ENCODE data around the gene GSN.

Gene GSN

DNA sequence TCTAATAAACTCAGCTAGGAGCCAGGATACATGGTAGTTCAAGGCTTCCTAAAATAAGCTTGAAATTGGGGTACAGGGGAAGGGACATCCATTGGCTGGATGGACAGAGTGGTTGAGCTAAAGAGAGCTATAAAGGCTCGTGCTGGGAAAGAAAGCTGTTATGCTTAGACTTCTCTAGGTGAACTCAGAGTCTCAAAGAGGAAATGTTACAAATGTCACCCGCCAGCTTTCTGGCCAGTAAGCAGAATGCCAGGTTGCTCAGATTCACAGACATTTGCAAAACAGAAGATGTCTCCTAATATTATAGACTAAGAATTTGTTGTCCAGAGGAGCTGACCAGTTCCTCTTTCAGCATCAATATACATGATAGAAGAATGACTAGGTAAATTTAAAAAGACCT lies 71.5 kb downstream of the GSN start:
- Histone ChIP-seq H3K4me3 (ENCODE audit: low read depth in 1 of 2, low read length in 1 of 2) (no peak overlapping the region), H3K9me3 (no peaks in the 10 kb centered on the region), H3K27me3 (no peaks in the 10 kb centered on the region), H3K27ac (peak overlapping the region; percentile 64), H3K4me1 (ENCODE audit: control insufficient read depth in 1 of 2, insufficient read depth in 1 of 2, low read depth in 1 of 2, low read length in 1 of 2) (peaks cover 0 to 8% of the 10 kb centered on the region in 2 experiments), H3K36me3 (peaks cover 58% of the 10 kb centered on the region)
- TF ChIP-seq, protein P1, sequence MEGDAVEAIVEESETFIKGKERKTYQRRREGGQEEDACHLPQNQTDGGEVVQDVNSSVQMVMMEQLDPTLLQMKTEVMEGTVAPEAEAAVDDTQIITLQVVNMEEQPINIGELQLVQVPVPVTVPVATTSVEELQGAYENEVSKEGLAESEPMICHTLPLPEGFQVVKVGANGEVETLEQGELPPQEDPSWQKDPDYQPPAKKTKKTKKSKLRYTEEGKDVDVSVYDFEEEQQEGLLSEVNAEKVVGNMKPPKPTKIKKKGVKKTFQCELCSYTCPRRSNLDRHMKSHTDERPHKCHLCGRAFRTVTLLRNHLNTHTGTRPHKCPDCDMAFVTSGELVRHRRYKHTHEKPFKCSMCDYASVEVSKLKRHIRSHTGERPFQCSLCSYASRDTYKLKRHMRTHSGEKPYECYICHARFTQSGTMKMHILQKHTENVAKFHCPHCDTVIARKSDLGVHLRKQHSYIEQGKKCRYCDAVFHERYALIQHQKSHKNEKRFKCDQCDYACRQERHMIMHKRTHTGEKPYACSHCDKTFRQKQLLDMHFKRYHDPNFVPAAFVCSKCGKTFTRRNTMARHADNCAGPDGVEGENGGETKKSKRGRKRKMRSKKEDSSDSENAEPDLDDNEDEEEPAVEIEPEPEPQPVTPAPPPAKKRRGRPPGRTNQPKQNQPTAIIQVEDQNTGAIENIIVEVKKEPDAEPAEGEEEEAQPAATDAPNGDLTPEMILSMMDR (IDR thresholded peaks at IDR 0.05), result no peak

DNA sequence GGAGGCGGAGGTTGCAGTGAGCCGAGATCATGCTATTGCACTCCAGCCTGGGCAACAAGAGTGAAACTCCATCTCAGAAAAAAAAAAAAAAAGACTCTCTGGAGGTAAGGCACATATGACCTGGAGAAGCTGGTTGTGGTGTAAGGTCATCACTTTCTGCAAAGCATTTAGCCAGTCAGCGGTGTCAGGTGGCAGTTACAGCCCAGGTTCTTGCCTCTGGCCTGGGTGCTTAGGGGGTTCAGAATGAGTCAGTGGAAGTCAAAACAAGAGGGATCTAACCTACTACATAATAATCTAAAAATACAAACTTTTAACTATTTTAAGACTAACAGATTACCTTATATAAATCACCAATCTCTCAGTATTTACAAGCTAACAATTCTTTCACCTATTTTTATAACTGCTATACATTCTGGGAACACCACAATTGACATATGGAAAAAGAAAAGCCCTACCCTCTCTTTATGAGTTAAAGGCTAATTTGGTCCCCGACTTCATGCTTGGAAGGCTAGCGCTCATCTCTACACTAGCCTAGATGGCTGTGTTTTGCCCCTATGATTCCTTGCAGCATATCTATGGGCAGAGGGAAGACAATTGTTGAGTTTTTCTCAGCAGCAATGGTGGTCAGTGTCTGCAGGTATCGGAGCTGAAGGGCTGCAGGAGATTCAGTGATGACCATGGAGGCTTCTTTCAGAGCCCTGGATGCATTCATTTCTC lies 72.9 kb downstream of the GSN start:
- TF ChIP-seq, protein P1 (IDR thresholded peaks at IDR 0.05), result no peak
- H3K36me3 ChIP-seq, result peaks cover 46% of the 10 kb centered on the region
- peak overlapping the region; percentile 64 for H3K27ac ChIP-seq
- H3K4me3 ChIP-seq (ENCODE audit: low read depth in 1 of 2, low read length in 1 of 2), result no peak overlapping the region
- H3K4me1 ChIP-seq (ENCODE audit: control insufficient read depth in 1 of 2, insufficient read depth in 1 of 2, low read depth in 1 of 2, low read length in 1 of 2), result peaks cover 0 to 8% of the 10 kb centered on the region in 2 experiments
- no peaks in the 10 kb centered on the region for H3K27me3 ChIP-seq
- H3K9me3 ChIP-seq, result no peaks in the 10 kb centered on the region

DNA sequence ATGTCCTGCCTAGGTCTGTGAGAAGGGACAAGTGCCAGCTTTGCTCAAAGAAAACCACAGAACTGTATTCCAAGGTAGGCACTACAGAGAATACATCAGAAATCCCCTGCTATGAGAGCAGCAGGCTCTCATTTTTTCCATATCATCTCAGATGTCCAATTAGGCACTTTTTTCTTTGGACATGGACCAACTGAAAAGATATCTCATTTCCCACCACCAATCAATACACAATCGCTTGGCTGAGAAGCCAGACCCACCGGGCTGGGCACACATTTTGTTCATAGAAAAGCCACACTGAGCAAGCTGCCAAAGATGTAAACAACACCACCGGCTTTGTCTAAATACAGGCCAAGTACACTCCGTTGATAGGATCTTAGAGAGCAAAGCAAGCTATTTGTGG lies 76.2 kb downstream of the GSN start:
- TF ChIP-seq, protein P1 (IDR thresholded peaks at IDR 0.05), result no peak
- H3K9me3 ChIP-seq, result no peaks in the 10 kb centered on the region
- H3K27me3 ChIP-seq, result no peaks in the 10 kb centered on the region
- peaks cover 0 to 7% of the 10 kb centered on the region in 2 experiments for H3K4me1 ChIP-seq (ENCODE audit: control insufficient read depth in 1 of 2, insufficient read depth in 1 of 2, low read depth in 1 of 2, low read length in 1 of 2)
- no peak overlapping the region for H3K4me3 ChIP-seq (ENCODE audit: low read depth in 1 of 2, low read length in 1 of 2)
- H3K36me3 ChIP-seq, result peaks cover 40% of the 10 kb centered on the region
- H3K27ac ChIP-seq, result peak overlapping the region; percentile 50

DNA sequence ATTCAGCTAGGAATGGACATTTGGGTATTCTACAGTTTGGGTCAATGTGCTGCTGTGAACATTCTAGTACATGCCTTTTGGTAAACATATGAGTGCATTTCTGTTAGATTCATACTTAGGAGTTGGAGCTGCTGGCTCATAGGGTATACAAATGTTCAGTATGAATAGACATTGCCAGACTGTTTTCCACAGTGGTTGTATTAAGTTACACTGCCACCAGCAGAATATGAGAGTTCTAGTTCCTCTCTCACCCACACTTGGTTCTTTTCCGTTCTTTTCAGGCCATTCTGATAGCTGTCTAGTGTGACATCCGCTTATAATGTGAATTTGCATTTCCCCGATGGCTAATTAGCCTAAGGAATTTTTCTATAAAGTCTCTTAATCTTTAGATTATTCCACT lies 77.1 kb downstream of the GSN start:
- no peak overlapping the region for H3K4me3 ChIP-seq (ENCODE audit: low read depth in 1 of 2, low read length in 1 of 2)
- H3K36me3 ChIP-seq, result peaks cover 37% of the 10 kb centered on the region
- peaks cover 6 to 8% of the 10 kb centered on the region in 2 experiments for H3K4me1 ChIP-seq (ENCODE audit: control insufficient read depth in 1 of 2, insufficient read depth in 1 of 2, low read depth in 1 of 2, low read length in 1 of 2)
- H3K27me3 ChIP-seq, result no peaks in the 10 kb centered on the region
- no peaks in the 10 kb centered on the region for H3K9me3 ChIP-seq
- TF ChIP-seq, protein P1 (IDR thresholded peaks at IDR 0.05), result no peak
- H3K27ac ChIP-seq, result peak overlapping the region; percentile 50

DNA sequence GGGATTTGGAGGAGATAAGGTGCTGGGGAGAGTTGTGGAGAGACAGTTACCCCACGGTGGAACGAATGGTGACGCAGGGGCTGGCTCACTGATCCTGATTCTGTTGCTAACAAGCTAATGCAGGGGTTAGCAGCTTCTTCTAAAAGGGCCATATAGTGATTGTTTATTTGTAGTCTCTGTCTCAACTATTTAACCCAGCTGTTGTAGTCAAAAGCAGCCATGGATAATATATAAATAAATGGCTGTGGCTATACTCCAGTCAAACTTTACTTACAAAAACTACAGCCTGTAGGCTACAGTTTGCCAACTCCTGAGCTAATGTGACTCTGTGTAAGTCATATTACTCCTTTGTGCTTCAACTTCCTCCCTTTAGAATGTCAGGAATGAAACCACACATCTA lies 80.3 kb downstream of the GSN start:
- no peaks in the 10 kb centered on the region for H3K9me3 ChIP-seq
- TF ChIP-seq, protein P1 (IDR thresholded peaks at IDR 0.05), result no peak
- H3K4me3 ChIP-seq (ENCODE audit: low read depth in 1 of 2, low read length in 1 of 2), result no peak overlapping the region
- H3K27me3 ChIP-seq, result no peaks in the 10 kb centered on the region
- peaks cover 38 to 39% of the 10 kb centered on the region in 2 experiments for H3K4me1 ChIP-seq (ENCODE audit: control insufficient read depth in 1 of 2, insufficient read depth in 1 of 2, low read depth in 1 of 2, low read length in 1 of 2)
- peaks cover 24% of the 10 kb centered on the region for H3K36me3 ChIP-seq
- peak overlapping the region; percentile 55 for H3K27ac ChIP-seq

Measured in neutrophil (primary cell).